SK-N-SH treated with all-trans-retinoic acid at 6 μM for 48 hours (cell line): ENCODE measurements around the gene PIR.
A peak's percentile ranks its signal among the peaks of the same experiment; 100 is the strongest.

Experiments
- ATAC-seq: fragments of 200-7000 bp; cut with Tn5 transposase; 3 replicates; pipeline ENCODE4 v1.9.1; 2020; ENCODE audit warnings: mild to moderate bottlenecking, moderate library complexity
- ARNTL ChIP-seq: fragments of 450-650 bp; formaldehyde crosslinking; IDR thresholded peaks from 2 replicates; pipeline ENCODE4 v1.5.0; 2020; ENCODE audit warnings: low read depth, mild to moderate bottlenecking, moderate library complexity, borderline replicate concordance
- CSDC2 ChIP-seq: fragments of 250-450 bp; sonication (Bioruptor Pico); IDR thresholded peaks from 2 replicates; pipeline ENCODE4 v1.5.0; 2020; ENCODE audit warnings: mild to moderate bottlenecking, moderate library complexity
- ESRRG ChIP-seq: fragments of 250-450 bp; sonication (Bioruptor Pico); IDR thresholded peaks from 2 replicates; pipeline ENCODE4 v1.6.1; 2021; ENCODE audit warnings: mild to moderate bottlenecking
- GLIS3 ChIP-seq: fragments of 250-450 bp; sonication (Bioruptor Pico); IDR thresholded peaks from 2 replicates; pipeline ENCODE4 v1.5.0; 2020; ENCODE audit warnings: mild to moderate bottlenecking, moderate library complexity
- ISL1 ChIP-seq: fragments of 250-450 bp; sonication (Bioruptor Pico); IDR thresholded peaks from 2 replicates; pipeline ENCODE4 v2.1.2; 2022; ENCODE audit warnings: mild to moderate bottlenecking, moderate library complexity
- OSR1 ChIP-seq: fragments of 250-450 bp; sonication (Bioruptor Pico); IDR thresholded peaks from 2 replicates; pipeline ENCODE4 v1.8.0; 2022; ENCODE audit warnings: moderate library complexity, mild to moderate bottlenecking, inconsistent platforms
- POU6F1 ChIP-seq: fragments of 250-450 bp; sonication (Bioruptor Pico); IDR thresholded peaks from 2 replicates; pipeline ENCODE4 v1.8.0; 2021; ENCODE audit warnings: low read depth, mild to moderate bottlenecking, moderate library complexity, borderline replicate concordance
- PPARA ChIP-seq: fragments of 250-450 bp; sonication (Bioruptor Pico); IDR thresholded peaks from 2 replicates; pipeline ENCODE4 v1.5.0; 2020; ENCODE audit warnings: mild to moderate bottlenecking, borderline replicate concordance
- RARB ChIP-seq: fragments of 250-450 bp; sonication (Bioruptor Pico); IDR thresholded peaks from 2 replicates; pipeline ENCODE4 v1.8.0; 2021; ENCODE audit warnings: mild to moderate bottlenecking, moderate library complexity
- SNAI2 ChIP-seq: fragments of 250-450 bp; sonication (Bioruptor Pico); IDR thresholded peaks from 2 replicates; pipeline ENCODE4 v1.5.0; 2020; ENCODE audit warnings: mild to moderate bottlenecking, moderate library complexity
- TOX ChIP-seq: fragments of 250-450 bp; sonication (Bioruptor Pico); IDR thresholded peaks from 2 replicates; pipeline ENCODE4 v1.8.0; 2021; ENCODE audit warnings: mild to moderate bottlenecking, moderate library complexity, borderline replicate concordance
- ZC3H10 ChIP-seq: fragments of 250-450 bp; sonication (Bioruptor Pico); IDR thresholded peaks from 2 replicates; pipeline ENCODE4 v1.5.1; 2021; ENCODE audit warnings: mild to moderate bottlenecking, moderate library complexity
- ZFP3 ChIP-seq: fragments of 250-450 bp; sonication (Bioruptor Pico); IDR thresholded peaks from 2 replicates; pipeline ENCODE4 v1.5.0; 2020; ENCODE audit warnings: mild to moderate bottlenecking, moderate library complexity
- ZFP30 ChIP-seq: fragments of 450-650 bp; formaldehyde crosslinking; IDR thresholded peaks from 2 replicates; pipeline ENCODE4 v1.5.0; 2022; ENCODE audit warnings: mild to moderate bottlenecking, moderate library complexity
- ZNF565 ChIP-seq: fragments of 450-650 bp; formaldehyde crosslinking; conservative IDR thresholded peaks from 2 replicates; pipeline ENCODE4 v1.5.0; 2020; ENCODE audit warnings: low read depth, mild to moderate bottlenecking, moderate library complexity
- ZNF70 ChIP-seq: fragments of 450-650 bp; formaldehyde crosslinking; IDR thresholded peaks from 2 replicates; pipeline ENCODE4 v1.5.0; 2020; ENCODE audit warnings: mild to moderate bottlenecking, moderate library complexity
- ZNF8 ChIP-seq: fragments of 450-650 bp; formaldehyde crosslinking; IDR thresholded peaks from 2 replicates; pipeline ENCODE4 v1.5.0; 2020; ENCODE audit warnings: mild to moderate bottlenecking, moderate library complexity
- TF ChIP-seq, protein P1 (sequence below): fragments of 250-450 bp; sonication (Bioruptor Pico); IDR thresholded peaks from 2 replicates; pipeline ENCODE4 v1.5.1; 2021; ENCODE audit warnings: mild to moderate bottlenecking, moderate library complexity
- TF ChIP-seq, protein P2 (sequence below): fragments of 250-450 bp; sonication (Bioruptor Pico); IDR thresholded peaks from 2 replicates; pipeline ENCODE4 v1.8.0; 2020; ENCODE audit warnings: mild to moderate bottlenecking, moderate library complexity, borderline replicate concordance
- TF ChIP-seq, protein P3 (sequence below): fragments of 250-450 bp; sonication (Bioruptor Pico); IDR thresholded peaks from 2 replicates; pipeline ENCODE4 v1.5.1; 2020; ENCODE audit warnings: low read depth, mild to moderate bottlenecking, moderate library complexity

Gene PIR

DNA sequence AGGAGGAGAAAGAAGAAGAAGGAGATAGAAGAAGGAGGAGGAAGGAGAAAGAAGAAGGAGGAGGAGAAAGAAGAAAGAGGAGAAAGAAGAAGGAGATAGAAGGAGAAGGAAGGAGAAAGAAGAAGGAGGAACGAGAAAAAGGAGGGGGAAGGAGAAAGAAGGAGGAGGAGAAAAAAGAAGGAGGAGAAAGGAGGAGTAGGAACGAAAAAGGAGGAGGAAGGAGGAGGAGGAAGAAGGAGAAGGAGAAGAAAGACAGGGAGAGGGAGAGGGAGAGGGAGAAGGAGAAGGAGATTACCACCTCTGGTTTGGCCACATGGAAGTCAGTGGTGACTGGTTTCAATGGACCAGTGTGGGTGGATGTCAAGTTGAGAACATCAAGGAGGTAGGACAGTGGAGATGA lies 58.9 kb downstream of the PIR start:
- no peak for ATAC-seq

GRCh38 chrX:15430584-15430983 lies 62.5 kb downstream of the PIR start:
- no peak for TF ChIP-seq ZNF70 (CRISPR knock-in tag)
- TF ChIP-seq, protein P1, sequence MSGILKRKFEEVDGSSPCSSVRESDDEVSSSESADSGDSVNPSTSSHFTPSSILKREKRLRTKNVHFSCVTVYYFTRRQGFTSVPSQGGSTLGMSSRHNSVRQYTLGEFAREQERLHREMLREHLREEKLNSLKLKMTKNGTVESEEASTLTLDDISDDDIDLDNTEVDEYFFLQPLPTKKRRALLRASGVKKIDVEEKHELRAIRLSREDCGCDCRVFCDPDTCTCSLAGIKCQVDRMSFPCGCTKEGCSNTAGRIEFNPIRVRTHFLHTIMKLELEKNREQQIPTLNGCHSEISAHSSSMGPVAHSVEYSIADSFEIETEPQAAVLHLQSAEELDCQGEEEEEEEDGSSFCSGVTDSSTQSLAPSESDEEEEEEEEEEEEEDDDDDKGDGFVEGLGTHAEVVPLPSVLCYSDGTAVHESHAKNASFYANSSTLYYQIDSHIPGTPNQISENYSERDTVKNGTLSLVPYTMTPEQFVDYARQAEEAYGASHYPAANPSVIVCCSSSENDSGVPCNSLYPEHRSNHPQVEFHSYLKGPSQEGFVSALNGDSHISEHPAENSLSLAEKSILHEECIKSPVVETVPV (CRISPR knock-in tag): no peak
- no peak for TF ChIP-seq ESRRG (CRISPR knock-in tag)
- TF ChIP-seq ISL1 (CRISPR knock-in tag): no peak
- no peak for TF ChIP-seq ARNTL (CRISPR knock-in tag)
- no peak for TF ChIP-seq ZFP3
- TF ChIP-seq CSDC2: no peak
- TF ChIP-seq GLIS3: no peak
- TF ChIP-seq ZC3H10 (CRISPR knock-in tag): no peak
- no peak for TF ChIP-seq ZNF565 (CRISPR knock-in tag)
- TF ChIP-seq, protein P2, sequence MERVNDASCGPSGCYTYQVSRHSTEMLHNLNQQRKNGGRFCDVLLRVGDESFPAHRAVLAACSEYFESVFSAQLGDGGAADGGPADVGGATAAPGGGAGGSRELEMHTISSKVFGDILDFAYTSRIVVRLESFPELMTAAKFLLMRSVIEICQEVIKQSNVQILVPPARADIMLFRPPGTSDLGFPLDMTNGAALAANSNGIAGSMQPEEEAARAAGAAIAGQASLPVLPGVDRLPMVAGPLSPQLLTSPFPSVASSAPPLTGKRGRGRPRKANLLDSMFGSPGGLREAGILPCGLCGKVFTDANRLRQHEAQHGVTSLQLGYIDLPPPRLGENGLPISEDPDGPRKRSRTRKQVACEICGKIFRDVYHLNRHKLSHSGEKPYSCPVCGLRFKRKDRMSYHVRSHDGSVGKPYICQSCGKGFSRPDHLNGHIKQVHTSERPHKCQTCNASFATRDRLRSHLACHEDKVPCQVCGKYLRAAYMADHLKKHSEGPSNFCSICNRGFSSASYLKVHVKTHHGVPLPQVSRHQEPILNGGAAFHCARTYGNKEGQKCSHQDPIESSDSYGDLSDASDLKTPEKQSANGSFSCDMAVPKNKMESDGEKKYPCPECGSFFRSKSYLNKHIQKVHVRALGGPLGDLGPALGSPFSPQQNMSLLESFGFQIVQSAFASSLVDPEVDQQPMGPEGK (CRISPR knock-in tag): no peak
- TF ChIP-seq TOX (CRISPR knock-in tag): no peak
- no peak for TF ChIP-seq POU6F1 (CRISPR knock-in tag)
- TF ChIP-seq PPARA (CRISPR knock-in tag): no peak
- no peak for TF ChIP-seq ZFP30 (CRISPR knock-in tag)
- TF ChIP-seq ZNF8 (CRISPR knock-in tag): no peak
- TF ChIP-seq RARB (CRISPR knock-in tag): no peak
- TF ChIP-seq SNAI2 (CRISPR knock-in tag): no peak
- no peak for TF ChIP-seq OSR1 (CRISPR knock-in tag)

More for the DNA sequence above, 58.9 kb downstream of the PIR start:
- TF ChIP-seq POU6F1 (CRISPR knock-in tag) (no peak), ZNF8 (CRISPR knock-in tag) (no peak), GLIS3 (no peak), ZFP30 (CRISPR knock-in tag) (no peak)
- TF ChIP-seq, protein P2 (CRISPR knock-in tag): no peak
- TF ChIP-seq, protein P1 (CRISPR knock-in tag): no peak
- TF ChIP-seq, protein P3, sequence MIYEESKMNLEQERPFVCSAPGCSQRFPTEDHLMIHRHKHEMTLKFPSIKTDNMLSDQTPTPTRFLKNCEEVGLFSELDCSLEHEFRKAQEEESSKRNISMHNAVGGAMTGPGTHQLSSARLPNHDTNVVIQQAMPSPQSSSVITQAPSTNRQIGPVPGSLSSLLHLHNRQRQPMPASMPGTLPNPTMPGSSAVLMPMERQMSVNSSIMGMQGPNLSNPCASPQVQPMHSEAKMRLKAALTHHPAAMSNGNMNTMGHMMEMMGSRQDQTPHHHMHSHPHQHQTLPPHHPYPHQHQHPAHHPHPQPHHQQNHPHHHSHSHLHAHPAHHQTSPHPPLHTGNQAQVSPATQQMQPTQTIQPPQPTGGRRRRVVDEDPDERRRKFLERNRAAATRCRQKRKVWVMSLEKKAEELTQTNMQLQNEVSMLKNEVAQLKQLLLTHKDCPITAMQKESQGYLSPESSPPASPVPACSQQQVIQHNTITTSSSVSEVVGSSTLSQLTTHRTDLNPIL: no peak
- TF ChIP-seq, all 23 proteins: peak for 0

More at GRCh38 chrX:15430584-15430983, 62.5 kb downstream of the PIR start:
- ATAC-seq: peak; percentile 89
